Hepatocyte (in vitro differentiated cells): Measurements from ENCODE around the gene RAB11FIP3. TPM values are rescaled to one million over a fixed set of nuclear protein-coding genes. Genes with fewer than 3 reads are reported as not detected.

ENCODE experiments used
- DNase-seq: peaks from one replicate; pipeline ENCODE4 v3.0.0-alpha.2; 2016; ENCODE audit warnings: low spot score
- H2AFZ ChIP-seq: fragments of 200-600 bp; sonication (generic); 2 replicates; pipeline ENCODE4 v1.6.0; 2016; ENCODE audit warnings: antibody characterized with exemption, mild to moderate bottlenecking
- H3K27ac ChIP-seq: fragments of 200-600 bp; sonication (generic); 2 replicates; pipeline ENCODE4 v1.5.1; 2016; ENCODE audit warnings: mild to moderate bottlenecking
- H3K27me3 ChIP-seq: fragments of 200-600 bp; sonication (generic); 2 replicates; pipeline ENCODE4 v1.6.1; 2016
- H3K36me3 ChIP-seq: fragments of 200-600 bp; sonication (generic); replicated peaks from 2 replicates; pipeline ENCODE4 v1.5.1; 2016; ENCODE audit warnings: low read depth; ENCODE audit not compliant: insufficient read depth
- H3K4me1 ChIP-seq: fragments of 200-600 bp; sonication (generic); 2 replicates; pipeline ENCODE4 v1.5.1; 2016; ENCODE audit warnings: mild to moderate bottlenecking, moderate library complexity; ENCODE audit not compliant: insufficient read depth
- H3K4me2 ChIP-seq: fragments of 200-600 bp; sonication (generic); 2 replicates; pipeline ENCODE4 v1.6.0; 2016
- H3K4me3 ChIP-seq: fragments of 200-600 bp; sonication (generic); 2 replicates; pipeline ENCODE4 v1.5.1; 2016; ENCODE audit warnings: mild to moderate bottlenecking
- H3K79me2 ChIP-seq: fragments of 200-600 bp; sonication (generic); 2 replicates; pipeline ENCODE4 v1.6.0; 2017; ENCODE audit warnings: mild to moderate bottlenecking
- H3K9me2 ChIP-seq: fragments of 200-600 bp; sonication (generic); replicated peaks from 2 replicates; pipeline ENCODE4 v1.6.0; 2017; ENCODE audit warnings: mild to moderate bottlenecking; ENCODE audit not compliant: insufficient read depth
- H3K9me3 ChIP-seq: fragments of 200-600 bp; sonication (generic); 2 replicates; pipeline ENCODE4 v1.5.1; 2016; ENCODE audit warnings: low read depth, mild to moderate bottlenecking
- H4K20me1 ChIP-seq: fragments of 200-600 bp; sonication (generic); 2 replicates; pipeline ENCODE4 v1.6.0; 2016; ENCODE audit warnings: mild to moderate bottlenecking; ENCODE audit not compliant: insufficient read depth, poor library complexity, severe bottlenecking
- EZH2 ChIP-seq: fragments of 200-600 bp; sonication (generic); IDR thresholded peaks from 2 replicates; pipeline ENCODE4 v1.6.1; 2016; ENCODE audit warnings: antibody characterized with exemption, mild to moderate bottlenecking, borderline replicate concordance
- EZH2phosphoT487 ChIP-seq: fragments of 200-600 bp; sonication (generic); IDR thresholded peaks from one replicate; pipeline ENCODE4 v1.6.1; 2018; ENCODE audit warnings: antibody characterized with exemption, mild to moderate bottlenecking, low read depth, moderate library complexity; ENCODE audit not compliant: unreplicated experiment, severe bottlenecking
- WGBS: methylation state at CpG from one replicate; pipeline ENCODE4 v1.1.6; 2016; ENCODE audit warnings: low lambda C conversion rate; ENCODE audit errors: missing lambda C conversion rate; 5-methylcytosine and 5-hydroxymethylcytosine counted together
- polyA plus RNA-seq: library from polyadenylated mRNA; unstranded; fragments of >200 nt; fragmentation: Nextera tagmentation; extraction: Ambion mirVana; gene quantifications from 2 replicates; pipeline ENCODE4 v1.2.1, GENCODE V29; 2016
- total RNA-seq: library from RNA; depleted of rRNA; stranded (reverse); fragments of >200 nt; gene quantifications from 2 replicates; pipeline ENCODE4 v1.2.3, GENCODE V29; 2014
- TF ChIP-seq, protein P1 (sequence below): fragments of 200-600 bp; sonication (generic); IDR thresholded peaks from 2 replicates; pipeline ENCODE4 v1.5.1; 2016; ENCODE audit warnings: antibody characterized with exemption, mild to moderate bottlenecking; ENCODE audit not compliant: poor library complexity

The RAB11FIP3 gene
- total and polyA plus RNA-seq, 2 experiments from 2014 or later, result 47.3 to 72.8 TPM

DNA sequence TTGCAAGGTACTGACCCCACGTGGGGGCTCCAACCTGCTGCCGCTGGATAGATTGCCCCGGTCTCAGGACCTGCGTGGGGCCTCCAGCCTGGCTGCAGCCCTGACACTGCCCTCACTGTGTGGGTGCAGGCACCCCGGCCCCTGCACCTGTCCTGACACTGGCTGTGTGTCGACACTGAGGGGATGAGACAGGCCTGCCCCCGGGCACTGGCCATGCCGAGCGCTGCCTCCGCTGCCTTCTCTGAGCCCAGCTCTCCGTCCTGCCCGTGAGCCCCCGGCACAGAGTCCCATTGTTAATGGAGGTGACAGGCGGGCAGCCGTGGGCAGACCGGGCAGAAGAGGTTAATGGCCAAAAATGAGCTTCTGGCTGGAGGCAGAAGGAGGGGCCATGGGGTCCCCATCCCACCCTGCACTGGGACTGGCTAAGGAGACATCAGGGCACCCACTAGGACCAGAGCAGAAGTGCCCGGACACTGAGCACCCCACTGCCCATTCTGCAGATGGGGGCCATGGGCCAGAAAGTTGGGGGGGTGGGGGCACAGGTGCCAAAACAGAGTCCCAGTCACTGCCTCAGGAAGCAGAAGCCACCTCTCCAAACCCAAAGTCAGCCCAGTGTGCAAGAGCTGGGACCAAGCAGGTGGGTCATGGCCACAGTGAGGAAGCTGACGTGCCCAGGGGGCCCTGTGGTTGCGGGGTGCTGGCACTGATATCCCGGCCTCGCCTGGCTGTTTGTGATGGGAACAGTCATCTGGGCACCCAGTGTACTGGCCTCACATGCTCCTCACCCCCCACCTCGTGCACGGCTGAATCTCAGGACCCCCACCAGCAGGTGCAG is 132.2 kb downstream of the RAB11FIP3 start:
- no peak for TF ChIP-seq EZH2
- no peak for TF ChIP-seq EZH2phosphoT487
- Histone ChIP-seq H3K9me3 (no peaks in the 10 kb centered on the region), H3K4me3 (no peak overlapping the region), H3K27me3 (peaks cover 30% of the 10 kb centered on the region), H3K36me3 (no peaks in the 10 kb centered on the region), H3K4me1 (no peaks in the 10 kb centered on the region), H2AFZ (no peak overlapping the region), H3K79me2 (no peaks in the 10 kb centered on the region), H3K4me2 (no peak overlapping the region), H3K27ac (no peak overlapping the region), H4K20me1 (no peaks in the 10 kb centered on the region), H3K9me2 (no peaks in the 10 kb centered on the region)
- WGBS, result 91% methylated on average over 22 of the region's 23 CpGs
- no peak for DNase-seq

DNA sequence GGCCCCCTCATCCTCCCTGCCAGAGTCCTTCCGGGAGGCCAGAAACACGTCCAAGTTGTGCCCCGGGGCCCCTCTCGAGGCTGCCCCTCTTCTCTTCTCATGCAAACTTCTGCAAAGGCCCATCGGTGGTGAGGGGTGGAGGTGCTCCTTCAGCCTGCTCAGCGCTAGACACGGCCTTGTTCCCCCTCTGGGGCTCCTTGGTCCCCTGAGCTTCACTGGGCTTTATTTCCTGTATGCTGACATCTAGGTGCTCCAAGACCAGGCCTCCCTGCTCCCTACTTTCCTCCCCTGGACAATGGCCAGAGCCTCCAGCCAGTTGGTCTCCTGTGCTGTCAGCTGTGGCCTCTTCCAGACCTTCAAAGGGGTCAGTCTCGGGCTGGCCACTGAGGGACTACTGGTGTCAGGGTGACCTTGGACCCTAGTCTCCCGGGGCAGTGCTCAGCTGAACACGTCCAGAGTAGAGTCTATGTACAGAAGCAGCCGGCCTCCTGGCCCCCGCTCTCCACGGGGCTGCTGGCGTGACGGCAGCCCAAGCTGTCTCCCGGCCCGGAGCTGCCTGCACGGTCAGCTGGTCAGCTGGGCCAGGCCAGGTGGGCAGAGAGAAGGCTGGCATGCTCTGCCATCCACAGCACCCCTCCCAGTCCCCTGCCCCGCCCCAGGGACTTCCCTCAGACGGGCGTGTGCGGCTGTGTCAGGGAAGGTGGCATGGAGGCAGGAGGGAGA is 133.0 kb downstream of the RAB11FIP3 start:
- H3K9me2 ChIP-seq, result no peaks in the 10 kb centered on the region
- no peaks in the 10 kb centered on the region for H3K36me3 ChIP-seq
- peaks cover 30% of the 10 kb centered on the region for H3K27me3 ChIP-seq
- H4K20me1 ChIP-seq, result no peaks in the 10 kb centered on the region
- no peaks in the 10 kb centered on the region for H3K9me3 ChIP-seq
- no peaks in the 10 kb centered on the region for H3K79me2 ChIP-seq
- H3K4me1 ChIP-seq, result no peaks in the 10 kb centered on the region
- H3K4me2 ChIP-seq, result no peak overlapping the region
- no peak overlapping the region for H3K4me3 ChIP-seq
- no peak overlapping the region for H2AFZ ChIP-seq
- DNase-seq, result no peak
- TF ChIP-seq EZH2phosphoT487 (no peak), EZH2 (no peak)
- TF ChIP-seq, protein P1, sequence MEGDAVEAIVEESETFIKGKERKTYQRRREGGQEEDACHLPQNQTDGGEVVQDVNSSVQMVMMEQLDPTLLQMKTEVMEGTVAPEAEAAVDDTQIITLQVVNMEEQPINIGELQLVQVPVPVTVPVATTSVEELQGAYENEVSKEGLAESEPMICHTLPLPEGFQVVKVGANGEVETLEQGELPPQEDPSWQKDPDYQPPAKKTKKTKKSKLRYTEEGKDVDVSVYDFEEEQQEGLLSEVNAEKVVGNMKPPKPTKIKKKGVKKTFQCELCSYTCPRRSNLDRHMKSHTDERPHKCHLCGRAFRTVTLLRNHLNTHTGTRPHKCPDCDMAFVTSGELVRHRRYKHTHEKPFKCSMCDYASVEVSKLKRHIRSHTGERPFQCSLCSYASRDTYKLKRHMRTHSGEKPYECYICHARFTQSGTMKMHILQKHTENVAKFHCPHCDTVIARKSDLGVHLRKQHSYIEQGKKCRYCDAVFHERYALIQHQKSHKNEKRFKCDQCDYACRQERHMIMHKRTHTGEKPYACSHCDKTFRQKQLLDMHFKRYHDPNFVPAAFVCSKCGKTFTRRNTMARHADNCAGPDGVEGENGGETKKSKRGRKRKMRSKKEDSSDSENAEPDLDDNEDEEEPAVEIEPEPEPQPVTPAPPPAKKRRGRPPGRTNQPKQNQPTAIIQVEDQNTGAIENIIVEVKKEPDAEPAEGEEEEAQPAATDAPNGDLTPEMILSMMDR, result no peak
- no peak overlapping the region for H3K27ac ChIP-seq
- WGBS, result 75% methylated on average over 21 of the region's 22 CpGs

DNA sequence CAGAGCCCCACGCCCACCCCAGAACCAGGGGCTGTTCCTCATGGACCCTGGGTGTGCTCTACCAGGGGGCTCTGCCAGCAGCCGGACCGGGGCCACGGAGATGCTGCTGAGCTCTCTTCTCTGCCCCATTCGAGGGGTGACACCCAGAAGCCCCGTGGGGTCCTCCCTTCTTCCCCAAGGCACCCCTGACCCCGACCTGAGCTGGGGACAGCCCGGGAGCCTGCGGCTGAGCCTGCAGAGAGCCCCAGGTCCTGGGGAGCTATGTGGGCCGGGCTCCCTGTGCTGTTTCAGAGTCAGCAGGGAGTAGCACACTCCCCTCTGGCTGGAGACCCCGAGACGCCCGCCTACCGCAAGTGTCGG is 133.6 kb downstream of the RAB11FIP3 start:
- Histone ChIP-seq H3K4me3 (no peak overlapping the region), H3K9me3 (no peaks in the 10 kb centered on the region), H3K4me2 (no peak overlapping the region), H3K4me1 (no peaks in the 10 kb centered on the region), H3K79me2 (no peaks in the 10 kb centered on the region), H3K27ac (no peak overlapping the region), H3K36me3 (no peaks in the 10 kb centered on the region), H3K9me2 (no peaks in the 10 kb centered on the region), H3K27me3 (peaks cover 30% of the 10 kb centered on the region), H4K20me1 (no peaks in the 10 kb centered on the region), H2AFZ (no peak overlapping the region)
- DNase-seq, result no peak
- WGBS, result 75% methylated on average over 15 of the region's 15 CpGs
- no peak for TF ChIP-seq EZH2
- no peak for TF ChIP-seq EZH2phosphoT487
- TF ChIP-seq, protein P1, result no peak

DNA sequence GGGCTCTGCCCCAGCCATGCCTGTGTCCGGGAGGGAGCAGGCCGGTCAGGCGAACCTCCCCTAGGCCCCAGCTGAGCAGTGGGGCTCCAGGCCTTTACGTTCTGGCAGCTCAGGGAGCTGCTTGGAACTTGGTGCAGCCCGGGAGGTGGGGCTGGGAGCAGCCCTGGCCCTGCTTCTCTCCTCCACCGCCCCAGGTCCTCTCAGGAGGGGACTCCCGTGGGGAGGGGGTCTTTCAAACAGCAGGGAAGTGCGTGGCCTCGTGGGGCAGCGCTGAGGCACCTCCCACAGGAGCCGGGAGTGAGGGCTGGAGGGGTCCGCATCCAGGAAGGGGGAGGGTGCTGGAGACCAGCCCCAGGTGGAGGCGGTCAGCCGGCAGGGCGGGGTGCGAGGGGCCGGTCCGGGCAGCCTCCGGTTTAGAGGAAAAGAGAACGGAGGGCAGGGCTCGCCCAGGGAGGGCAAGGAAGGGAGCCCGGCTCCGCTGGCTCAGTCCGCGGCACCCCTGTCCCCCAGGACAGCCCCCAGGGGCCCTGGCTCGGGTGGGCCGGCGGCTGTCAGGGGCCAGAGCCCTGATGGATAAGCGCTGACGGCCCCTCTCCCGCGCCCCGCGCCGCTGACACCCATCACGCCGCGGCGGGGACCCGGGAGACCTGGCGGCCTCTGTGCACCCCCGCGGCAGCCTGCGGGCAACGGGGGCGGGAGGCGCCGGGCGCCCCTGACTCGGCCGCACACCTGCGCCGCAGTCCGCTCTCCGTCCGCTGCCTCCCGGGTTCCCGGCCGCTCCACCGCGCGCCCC is 134.2 kb downstream of the RAB11FIP3 start:
- Histone ChIP-seq H3K4me3 (no peak overlapping the region), H3K4me2 (peak overlapping the region; percentile 68), H3K4me1 (no peaks in the 10 kb centered on the region)

More for the DNA sequence above, 134.2 kb downstream of the RAB11FIP3 start:
- DNase-seq, result no peak
- H3K9me2 ChIP-seq, result no peaks in the 10 kb centered on the region
- no peaks in the 10 kb centered on the region for H3K9me3 ChIP-seq
- no peaks in the 10 kb centered on the region for H3K36me3 ChIP-seq
- WGBS, result 9% methylated on average over 37 of the region's 62 CpGs
- no peaks in the 10 kb centered on the region for H3K79me2 ChIP-seq
- no peak overlapping the region for H2AFZ ChIP-seq
- H4K20me1 ChIP-seq, result no peaks in the 10 kb centered on the region
- TF ChIP-seq EZH2 (peak; percentile 46), EZH2phosphoT487 (no peak)
- TF ChIP-seq, protein P1, result no peak
- peaks cover 30% of the 10 kb centered on the region for H3K27me3 ChIP-seq
- no peak overlapping the region for H3K27ac ChIP-seq
